ENCODE data around the gene CIITA. TPM values are rescaled to one million over a fixed set of nuclear protein-coding genes. Genes with fewer than 3 reads are reported as not detected.
A peak's percentile ranks its signal among the peaks of the same experiment; 100 is the strongest.

Gene CIITA
- total and polyA plus RNA-seq, 9 of the 15 experiments (the other 6 are each of a cell fraction or from before 2014, with no cell fraction given), result 0.01 to 0.20 (median 0.11) TPM; not detected in 4

GRCh38 chr16:10942352-10943063 lies 65.5 kb downstream of the CIITA start, which contains the start of gene DEXI (continued):
- TF ChIP-seq MYC (IDR thresholded peaks at IDR 0.05; ENCODE audit: low read depth, low read length) (0 out of 2 replicates have a peak, but pooled peaks have one; percentile 31), MYC (CRISPR knock-in tag; IDR thresholded peaks at IDR 0.05; ENCODE audit: borderline replicate concordance, low read depth) (no peak), SPI1 (IDR thresholded peaks at IDR 0.05; ENCODE audit: borderline replicate concordance, low read depth, low read length) (no peak), BDP1 (IDR thresholded peaks at IDR 0.05; ENCODE audit: insufficient read depth, insufficient read length) (no peak), GABPB1 (CRISPR knock-in tag; IDR thresholded peaks at IDR 0.05) (no peak), CCNT2 (IDR thresholded peaks at IDR 0.05; ENCODE audit: borderline replicate concordance, extremely low read depth, insufficient read length, low read depth, low read length) (peak; percentile 76), HMGN3 (IDR thresholded peaks at IDR 0.05; ENCODE audit: borderline replicate concordance, extremely low read depth, insufficient read length, low read depth, low read length) (peak; percentile 50), GTF2E2 (tag; IDR thresholded peaks at IDR 0.05) (no peak), ZSCAN32 (CRISPR knock-in tag; IDR thresholded peaks at IDR 0.05) (no peak), PBX2 (CRISPR knock-in tag; IDR thresholded peaks at IDR 0.05; ENCODE audit: low read depth) (no peak), PBX2 (tag; conservative IDR thresholded peaks at IDR 0.05; ENCODE audit: low read depth) (no peak), TBL1XR1 (IDR thresholded peaks at IDR 0.05; ENCODE audit: low read length in 2 of 2) (no peak), CHD1 (IDR thresholded peaks at IDR 0.05; ENCODE audit: low read length) (no peak), PKNOX1 (IDR thresholded peaks at IDR 0.05) (peak; percentile 57), ZFX (CRISPR knock-in tag; IDR thresholded peaks at IDR 0.05) (peak; percentile 42), XRCC4 (IDR thresholded peaks at IDR 0.05; ENCODE audit: extremely low read depth, insufficient read depth, insufficient read length) (no peak), ZNF175 (CRISPR knock-in tag; IDR thresholded peaks at IDR 0.05; ENCODE audit: low read depth) (no peak), SRSF9 (IDR thresholded peaks at IDR 0.05; ENCODE audit: borderline replicate concordance, low read depth, low read length) (no peak), CBFA2T3 (IDR thresholded peaks at IDR 0.05) (no peak), ZNF740 (CRISPR knock-in tag; IDR thresholded peaks at IDR 0.05) (no peak), ZNF740 (tag; IDR thresholded peaks at IDR 0.05) (peak in 1 of 2 experiments; percentile 41; a peak in 1 of 4 replicates), E2F5 (CRISPR knock-in tag; IDR thresholded peaks at IDR 0.05) (0 out of 2 replicates have a peak, but pooled peaks have one; percentile 31), PHF8 (IDR thresholded peaks at IDR 0.05; ENCODE audit: borderline replicate concordance, low read length) (peak; percentile 50; the same call in 1 of the 2 replicates)
